Stimulated activated CD8-positive, alpha-beta memory T cell treated with anti-CD3 and anti-CD28 coated beads, Interleukin-7, amount 100 ng/mL, for 1 hour (primary cell): Measurements from ENCODE around the gene ATP8B4.

Experiments used
- DNase-seq, 2 donors: peaks; one replicate each; pipeline ENCODE4 v3.0.0-alpha.2; 2020; ENCODE audit warnings: low read depth in 2 of 2

Gene ATP8B4

DNA sequence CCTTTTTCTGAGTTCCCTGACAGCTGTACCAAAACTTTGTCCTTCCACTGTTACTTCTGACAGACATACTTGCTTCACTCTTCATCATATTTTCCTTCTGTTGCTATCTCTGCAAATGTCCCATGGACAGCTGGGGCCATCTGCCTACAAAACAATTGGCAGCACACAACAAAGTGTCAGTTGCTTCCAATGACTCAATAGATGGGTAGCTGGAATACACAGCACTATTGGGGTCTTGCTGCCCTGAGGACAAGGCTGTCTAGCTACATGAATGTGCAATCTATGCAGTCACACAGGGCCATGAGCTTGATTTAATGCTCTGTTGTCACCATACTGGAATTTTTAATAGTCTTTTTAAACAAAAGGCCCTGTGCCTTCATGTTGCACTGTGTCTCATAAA is 305.4 kb downstream of the ATP8B4 start:
- DNase-seq = no peak

DNA sequence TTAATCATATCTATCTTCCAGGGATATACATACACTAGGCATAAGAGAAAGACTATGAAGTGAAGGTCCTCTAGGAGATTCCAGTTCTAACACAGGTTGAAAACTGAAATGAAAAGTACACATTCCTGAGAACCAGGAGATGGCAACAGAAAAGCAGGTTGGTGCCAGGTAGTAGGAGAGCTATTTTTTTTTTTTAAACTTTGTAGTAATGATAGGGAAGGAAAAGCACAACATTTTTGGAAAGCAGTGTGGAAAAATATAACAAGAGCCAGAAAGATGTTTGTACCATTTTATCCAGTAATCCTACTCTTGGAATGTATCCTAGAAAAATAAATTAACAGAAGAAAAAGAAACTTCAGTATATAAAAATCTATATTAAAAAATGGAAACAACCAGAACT is 308.3 kb downstream of the ATP8B4 start:
- no peak for DNase-seq

DNA sequence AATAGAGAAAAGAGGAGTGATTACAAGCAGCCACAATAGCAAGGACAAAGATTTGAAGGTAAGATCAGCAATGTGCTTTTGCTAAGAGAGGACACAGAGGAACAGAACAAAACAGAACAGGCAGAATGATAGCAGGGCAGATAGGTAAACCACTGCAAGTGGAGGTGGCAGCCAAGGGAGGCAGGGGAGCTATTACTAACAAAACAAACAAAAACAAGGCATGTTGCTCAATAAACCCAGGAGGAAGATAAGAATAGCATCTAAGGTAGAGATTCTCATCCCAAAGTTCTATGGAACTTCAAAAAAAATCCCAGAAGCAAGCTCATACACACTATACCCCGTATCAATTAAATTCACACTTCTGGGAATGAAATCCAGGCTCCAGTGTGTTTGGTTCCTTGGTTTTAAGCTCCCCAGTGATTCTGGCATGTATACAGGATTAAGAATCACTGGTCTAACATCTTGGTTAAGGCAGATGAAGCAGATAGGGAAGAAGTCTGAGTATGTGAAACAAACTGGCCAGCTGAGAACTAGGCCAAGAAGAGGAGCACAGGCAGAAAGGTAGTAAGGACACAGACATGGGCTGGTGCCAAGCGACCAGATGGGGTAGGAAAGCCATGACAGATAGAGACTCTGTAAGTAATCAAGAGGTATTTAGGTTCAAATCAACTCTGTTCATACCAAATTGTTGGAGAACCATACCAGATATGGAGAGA is 309.0 kb downstream of the ATP8B4 start:
- DNase-seq = no peak

DNA sequence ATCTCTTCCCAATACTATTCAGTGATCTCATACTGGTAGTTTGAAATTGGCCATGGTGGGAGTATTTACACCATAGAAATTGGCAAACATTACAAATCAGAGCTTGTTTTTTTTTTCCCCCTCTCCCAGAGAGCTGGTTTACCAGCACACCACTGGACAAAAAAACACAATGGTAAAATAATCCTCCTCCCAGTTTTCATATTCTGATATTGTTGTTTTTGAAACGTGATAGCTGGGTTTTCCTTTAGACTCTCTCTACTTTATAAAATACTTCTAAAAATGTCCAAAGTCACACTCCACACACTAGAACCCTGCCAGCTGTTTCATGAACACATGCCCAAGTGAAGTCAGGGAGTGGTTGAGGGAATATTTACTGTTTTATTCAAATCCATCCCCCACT is 310.7 kb downstream of the ATP8B4 start:
- DNase-seq = no peak
